Left kidney (tissue), 8 donors: ENCODE data around the gene PDSS2. TPM values are rescaled to one million over a fixed set of nuclear protein-coding genes. Genes with fewer than 3 reads are reported as not detected.
A peak's percentile ranks its signal among the peaks of the same experiment; 100 is the strongest.

Experiments
- DNase-seq: peaks from one replicate; pipeline ENCODE4 v3.0.0-alpha.2; 2013
- long read RNA-seq, 8 donors: transcript quantifications; one replicate each; lab custom pipeline, GENCODE V29; 2026
- polyA plus RNA-seq: library from polyadenylated mRNA; unstranded; fragments of 120-200 nt; gene quantifications from one replicate; pipeline ENCODE4 v1.2.1, GENCODE V29; 2013; ENCODE audit not compliant: insufficient read length

PDSS2 gene
- 18.4 TPM for polyA plus RNA-seq
- long read RNA-seq, donor 1, partial matches to known transcripts, result 0 of 7 reads
- long read RNA-seq, donor 1, other reads (novel, unspliced or antisense), result 0 of 7 reads
- long read RNA-seq, donor 2, partial matches to known transcripts, result 0 of 1 reads
- long read RNA-seq, donor 2, other reads (novel, unspliced or antisense), result 0 of 1 reads
- long read RNA-seq, donor 3, partial matches to known transcripts, result 0 of 5 reads
- long read RNA-seq, donor 3, other reads (novel, unspliced or antisense), result 0 of 5 reads
- long read RNA-seq, donor 4, result 0 reads
- long read RNA-seq, donor 5, transcript PDSS2-201 (4 exons, 1,236 nt), result major isoform, 5 of 8 reads
- long read RNA-seq, donor 5, partial matches to known transcripts, result 0 of 8 reads
- long read RNA-seq, donor 5, other reads (novel, unspliced or antisense), result 0 of 8 reads
- long read RNA-seq, donor 6, partial matches to known transcripts, result 0 of 2 reads
- long read RNA-seq, donor 6, other reads (novel, unspliced or antisense), result 0 of 2 reads
- long read RNA-seq, donor 7, partial matches to known transcripts, result 0 of 1 reads
- long read RNA-seq, donor 7, other reads (novel, unspliced or antisense), result 0 of 1 reads
- long read RNA-seq, donor 8, result 0 reads

GRCh38 chr6:107459283-107460082 lies at the start of gene PDSS2:
Gene PDSS2 (minus strand): TSS chr6:107459564. CDS start chr6:107459285, 279 bp downstream.
- peak; percentile 99 for DNase-seq

DNA sequence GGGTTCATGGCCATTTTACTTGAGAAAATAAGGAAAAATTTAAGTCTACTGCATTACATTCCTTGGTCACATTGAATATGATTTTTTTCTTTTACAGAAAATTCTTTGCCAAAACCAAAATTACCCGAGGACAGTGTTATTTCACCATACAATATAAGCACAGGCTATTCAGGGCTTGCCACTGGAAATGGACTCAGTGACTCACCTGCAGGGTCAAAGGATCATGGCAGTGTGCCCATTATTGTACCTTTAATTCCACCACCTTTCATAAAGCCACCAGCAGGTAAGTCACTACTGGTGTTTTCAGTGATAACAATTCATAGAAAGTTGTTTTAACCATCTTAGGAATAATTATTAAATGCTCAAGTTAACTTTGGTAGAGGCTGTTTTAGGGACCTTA lies 46.8 kb upstream of the PDSS2 start:
- DNase-seq, result no peak

DNA sequence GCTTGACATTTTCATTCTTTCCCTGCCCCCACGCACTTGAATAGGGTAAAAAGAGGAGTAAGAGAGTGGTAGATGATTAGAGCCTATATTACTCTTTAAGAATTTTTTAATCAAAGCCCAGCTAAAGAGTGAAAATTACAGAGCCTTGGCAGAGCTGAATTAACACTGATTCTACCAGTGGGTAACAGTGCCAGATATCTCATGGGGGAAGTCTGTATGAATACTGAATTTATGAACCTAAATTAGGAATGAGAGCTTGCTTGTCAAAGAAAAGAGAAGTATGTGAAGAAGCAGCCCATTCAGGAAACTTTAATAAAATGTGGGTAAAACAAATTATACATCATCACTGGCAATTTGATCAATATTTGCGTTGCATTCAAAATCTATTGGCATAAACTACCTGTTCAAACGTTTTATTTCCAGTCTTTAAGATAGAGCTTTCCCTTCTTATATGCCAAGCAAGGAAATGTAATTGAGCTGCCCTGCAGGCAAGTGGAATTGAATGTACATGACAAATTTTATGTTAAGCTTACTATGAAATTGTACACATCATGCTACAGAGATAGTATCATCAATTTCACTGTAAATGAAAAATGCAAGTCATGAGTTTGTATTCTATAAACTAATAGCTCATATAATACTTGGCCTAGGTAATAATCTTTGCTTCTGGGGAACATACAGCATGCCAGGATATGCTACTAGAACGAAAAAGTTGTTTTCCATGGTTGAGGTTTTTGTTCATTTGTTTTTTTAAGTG lies 45.1 kb upstream of the PDSS2 start:
- no peak for DNase-seq

GRCh38 chr6:107496892-107497684 lies 37.7 kb upstream of the PDSS2 start:
- DNase-seq, result no peak

- DNase-seq, result no peak
These were observed 36.6 kb upstream of the PDSS2 start for GRCh38 chr6:107495971-107496370.

- DNase-seq, result no peak
These were observed 35.9 kb upstream of the PDSS2 start for GRCh38 chr6:107495196-107495643.

DNA sequence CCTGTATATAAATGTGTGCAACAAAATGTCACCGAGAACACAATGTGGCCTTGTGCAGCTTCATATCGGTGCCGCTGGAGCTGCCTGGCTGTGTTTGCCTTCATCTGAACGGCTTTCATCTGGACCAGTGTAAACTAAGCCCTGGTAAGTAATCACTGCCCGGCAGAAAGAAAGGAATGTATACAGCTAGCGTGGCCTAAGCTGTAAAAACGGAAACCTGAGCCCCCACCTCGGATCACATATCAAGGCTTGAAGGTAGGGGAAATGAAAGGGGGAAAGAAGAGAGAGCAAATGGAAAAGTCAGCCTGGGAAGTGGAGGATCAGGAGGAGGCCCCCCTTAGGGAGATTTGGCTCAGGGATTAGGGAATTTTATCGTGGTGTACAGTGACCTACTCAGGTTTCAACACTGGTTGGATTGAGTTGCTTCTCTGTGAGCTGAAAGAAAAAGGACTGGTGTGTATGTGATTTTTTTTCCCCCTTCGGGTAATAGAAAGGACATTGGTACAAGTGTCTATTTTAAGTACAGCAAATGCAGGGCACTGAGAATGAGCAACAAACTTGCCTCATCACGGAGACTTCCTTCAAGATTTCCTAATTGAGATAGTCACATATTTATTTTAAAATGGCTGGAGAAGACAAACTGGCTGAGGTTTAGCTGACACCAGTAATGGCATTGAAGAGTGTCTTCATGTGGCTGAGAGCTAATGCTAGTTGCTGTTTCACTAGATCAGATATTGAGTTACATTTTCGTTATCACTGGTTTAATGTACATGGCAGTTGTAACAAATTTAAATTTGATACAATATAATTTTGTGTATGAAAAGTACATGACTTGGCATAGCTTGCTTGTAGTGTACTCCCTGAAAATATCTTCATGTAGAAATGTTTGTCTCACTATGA lies 34.0 kb upstream of the PDSS2 start:
- DNase-seq, result peak; percentile 82

DNA sequence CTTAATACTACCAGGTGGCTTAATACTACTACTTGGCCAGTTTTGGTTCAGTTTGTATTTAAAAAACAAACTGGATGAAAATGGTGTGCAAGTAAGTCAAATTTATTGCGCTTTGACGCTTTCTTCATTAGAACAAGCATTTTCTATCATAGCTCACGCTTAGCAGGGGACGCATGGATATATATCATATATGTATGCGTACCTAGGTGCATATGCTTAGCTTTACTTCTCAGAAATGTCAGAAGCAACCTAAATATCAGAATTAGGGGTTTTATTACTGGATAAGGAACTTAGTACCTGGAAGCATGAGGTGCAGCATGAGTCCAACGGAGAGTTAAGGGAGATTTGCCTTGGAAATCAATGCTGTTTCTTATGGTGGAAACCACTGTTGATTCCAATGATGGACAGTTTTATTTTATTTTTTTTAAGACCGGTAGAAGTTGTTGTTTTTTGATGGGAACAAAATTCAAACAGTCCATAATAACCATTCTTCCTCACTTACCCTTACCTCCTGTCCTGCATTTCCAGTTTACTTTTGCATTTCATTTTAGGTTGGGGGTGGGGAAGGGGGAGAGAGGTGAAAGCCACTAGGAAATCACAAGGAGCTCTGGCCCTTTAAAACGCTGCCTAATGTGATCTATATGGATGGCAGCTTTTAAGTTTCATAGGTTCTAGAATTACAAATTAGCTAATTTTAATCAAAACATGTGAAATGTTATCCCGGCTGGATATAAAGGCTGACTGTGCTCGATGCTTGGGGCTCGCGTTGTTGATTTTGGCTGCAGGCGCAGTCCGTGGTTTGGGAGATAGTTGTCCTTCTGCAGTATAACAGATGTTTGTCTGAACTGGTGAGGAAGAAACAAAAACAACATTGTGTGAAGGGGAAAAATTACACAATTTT lies 32.6 kb upstream of the PDSS2 start:
- peak; percentile 46 for DNase-seq

- DNase-seq, result peak; percentile 46
These were observed 31.8 kb upstream of the PDSS2 start for GRCh38 chr6:107491138-107491609.

GRCh38 chr6:107490566-107491137 lies 31.3 kb upstream of the PDSS2 start:
- no peak for DNase-seq

DNA sequence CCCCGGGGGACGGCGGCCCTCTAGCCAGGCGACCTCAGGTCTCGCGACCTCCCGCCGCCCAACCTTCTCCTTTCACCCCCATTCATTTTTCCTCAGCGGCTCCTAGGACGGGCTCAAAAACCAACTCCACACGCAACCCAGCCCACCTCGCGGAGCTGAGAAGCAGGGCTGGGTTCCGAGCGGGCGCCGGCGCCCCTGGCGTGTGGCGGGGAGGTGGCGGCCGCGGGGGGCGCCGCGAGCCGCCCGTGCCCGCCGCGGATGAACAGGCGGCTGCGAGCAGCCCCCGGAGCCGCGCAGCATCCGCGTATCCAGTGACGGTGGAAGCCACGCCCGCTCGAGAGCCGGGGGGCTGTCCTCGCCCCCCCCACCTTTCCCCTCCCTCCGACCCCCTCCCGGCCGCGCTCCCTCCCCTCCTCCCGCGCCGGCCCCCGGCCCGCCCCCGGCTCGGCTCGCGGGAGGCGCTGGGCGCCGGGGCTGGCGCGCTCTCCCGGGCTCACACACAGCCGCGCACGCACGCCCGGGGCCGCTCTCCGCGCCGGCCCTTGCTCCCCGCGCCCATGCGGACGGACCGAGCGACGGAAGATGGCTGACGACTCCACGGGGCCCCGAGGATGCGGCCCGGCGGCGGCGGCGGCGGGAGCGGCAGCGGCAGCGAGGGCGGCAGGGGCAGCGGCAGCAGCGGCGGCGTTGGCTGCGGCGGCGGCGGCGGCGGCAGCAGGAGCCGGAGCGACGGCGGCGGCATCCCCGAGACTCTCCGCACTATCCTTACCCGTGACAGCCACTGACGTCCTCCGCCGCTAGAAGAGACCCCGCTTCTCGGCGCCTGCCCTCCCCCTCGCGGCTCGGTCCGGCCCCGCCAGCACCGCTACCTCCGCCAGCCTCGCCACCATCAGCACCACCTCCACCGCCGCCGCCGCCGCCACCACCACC lies 30.5 kb upstream of the PDSS2 start, which contains the start of gene SOBP:
SOBP (plus strand) TSS at position 482 of the 930 bp plus-strand sequence. CDS start 500 bp downstream, outside the sequence.
- DNase-seq, result peak; percentile 78

DNA sequence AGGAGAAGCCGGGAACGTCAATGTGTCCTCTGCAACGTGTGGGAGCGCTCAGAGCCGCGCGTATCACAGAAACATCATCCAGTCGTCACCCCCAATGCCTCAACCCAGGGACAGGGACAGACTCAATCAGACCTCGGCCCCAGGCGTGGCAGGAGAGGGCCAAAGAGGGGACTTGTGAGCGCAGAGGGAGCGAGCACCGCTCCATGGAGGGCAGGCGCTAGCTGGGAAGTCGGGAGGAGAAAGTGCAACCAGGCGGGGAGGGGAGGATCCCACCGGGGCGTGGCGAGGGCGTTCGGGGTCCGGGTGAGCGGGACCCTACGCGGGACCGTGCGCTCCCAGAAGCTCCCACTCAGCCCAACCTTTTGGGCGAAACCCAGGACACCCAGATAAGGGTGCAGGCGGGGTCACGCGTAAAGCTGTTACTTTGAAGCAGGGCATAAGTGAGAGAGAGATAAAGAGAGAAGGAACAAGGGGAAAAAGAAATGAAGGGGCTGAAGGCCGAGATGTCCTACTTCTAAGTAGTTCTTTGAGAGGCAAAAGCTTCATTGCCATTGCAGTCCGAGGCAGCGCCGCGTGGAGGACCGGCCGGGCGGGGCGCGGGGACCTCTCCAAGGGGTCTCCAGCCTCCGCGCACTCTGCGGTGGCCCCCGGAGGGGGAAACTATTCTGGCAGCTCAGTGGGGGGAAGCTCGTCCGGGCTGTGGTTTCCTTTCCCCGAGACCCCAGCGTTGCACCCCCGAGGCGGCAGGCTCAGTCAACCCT lies 29.7 kb upstream of the PDSS2 start:
- no peak for DNase-seq

GRCh38 chr6:107488174-107488874 lies 29.0 kb upstream of the PDSS2 start:
- DNase-seq, result no peak

DNA sequence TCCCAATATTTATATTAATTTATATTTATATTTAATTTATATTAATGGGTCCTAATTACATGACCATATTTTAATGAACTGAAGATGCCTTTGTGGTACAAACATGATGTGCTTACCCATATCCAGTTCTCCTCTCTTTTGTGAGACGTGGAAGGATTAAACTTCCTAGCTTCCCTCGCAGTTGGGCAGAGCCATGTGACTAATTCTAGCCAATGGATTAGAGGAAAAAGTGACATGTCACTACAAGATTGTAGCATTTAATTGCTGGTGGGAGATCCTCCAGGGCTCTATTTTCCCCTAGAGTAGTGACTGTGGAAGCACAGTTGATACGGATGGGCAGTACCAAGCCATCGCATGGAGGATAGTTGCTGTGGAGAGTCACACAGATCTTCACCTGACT lies 25.8 kb upstream of the PDSS2 start:
- no peak for DNase-seq

- DNase-seq, result no peak
These were observed 19.8 kb upstream of the PDSS2 start for GRCh38 chr6:107479089-107479690.
